Measurements from ENCODE around the gene SRGN. TPM values are rescaled to one million over a fixed set of nuclear protein-coding genes. Genes with fewer than 3 reads are reported as not detected.
"Not testable (repeated sequence)": the region's sequence is repeated elsewhere in the genome, so short reads cannot be mapped to it uniquely, and the experiment has no call there.

Gene SRGN
- total RNA-seq, 2 experiments from 2014 or later = 174 to 192 TPM

DNA sequence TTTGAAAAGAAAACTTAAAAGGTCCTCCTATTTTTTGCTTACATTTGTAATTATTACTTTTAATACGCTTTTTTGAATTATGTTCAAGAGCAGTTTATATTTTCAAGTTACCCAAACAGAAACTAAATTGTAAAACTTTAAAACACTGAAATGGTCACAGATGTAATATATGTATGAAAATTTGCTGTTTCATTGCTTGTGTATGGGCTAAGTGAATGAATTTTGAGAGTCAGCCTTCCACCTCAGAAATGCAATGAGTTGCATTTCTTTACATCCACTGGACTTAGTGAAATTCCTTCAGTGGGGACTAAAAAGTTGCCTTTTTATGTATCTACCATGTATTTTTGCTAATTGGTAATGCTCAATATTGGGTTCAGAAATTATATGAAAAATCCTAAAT, 37.7 kb downstream of the SRGN start:
- Mint-ChIP-seq H3K4me3 (peak overlapping the region; percentile 90), H3K27me3 (no peaks in the 10 kb centered on the region), H3K4me1 (peaks cover 39% of the 10 kb centered on the region), H3K36me3 (ENCODE audit: low read depth) (no peaks in the 10 kb centered on the region), H3K27ac (peak overlapping the region; percentile 95), H3K9me3 (no peaks in the 10 kb centered on the region)
- CTCF ChIA-PET = interaction anchor here (0.9 to 1.7 kb wide), 5 partner anchors 11 to 170 kb away, joined by 3 to 5 read pairs (median 3); no protein-coding TSS in a partner anchor
- no peak for DNase-seq
- POLR2A ChIA-PET = interaction anchor here (0.7 kb wide), 1 partner anchor 270 kb away, joined by 5 read pairs; no protein-coding TSS in a partner anchor

DNA sequence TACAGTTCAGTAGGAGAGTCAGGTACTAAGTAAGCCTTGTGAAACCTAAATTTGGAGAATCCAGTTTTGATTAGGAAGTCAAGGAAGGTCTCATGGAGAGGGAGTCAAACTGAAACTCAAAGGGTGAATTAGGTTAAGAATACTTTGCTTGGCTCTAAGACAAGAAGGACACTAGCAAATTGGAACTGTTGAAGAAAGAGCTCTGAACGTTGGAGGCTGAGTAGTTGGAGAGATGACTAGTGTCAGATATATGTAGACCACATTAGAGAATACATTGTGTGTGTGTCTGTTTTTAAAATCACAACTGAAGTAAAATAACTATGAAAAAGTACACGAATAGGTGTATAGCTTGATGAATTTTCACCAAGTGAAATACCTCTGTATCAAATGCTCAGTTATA, 42.3 kb downstream of the SRGN start:
- ChIA-PET CTCF (interaction anchor here (0.6 kb wide), 1 partner anchor 195 kb away, joined by 3 read pairs; no protein-coding TSS in a partner anchor), POLR2A (no interaction called here)
- Mint-ChIP-seq H3K9me3 (no peaks in the 10 kb centered on the region), H3K27me3 (no peaks in the 10 kb centered on the region), H3K36me3 (ENCODE audit: low read depth) (peaks cover 21% of the 10 kb centered on the region), H3K27ac (no peak overlapping the region), H3K4me3 (no peak overlapping the region), H3K4me1 (peaks cover 35% of the 10 kb centered on the region)
- DNase-seq = no peak

DNA sequence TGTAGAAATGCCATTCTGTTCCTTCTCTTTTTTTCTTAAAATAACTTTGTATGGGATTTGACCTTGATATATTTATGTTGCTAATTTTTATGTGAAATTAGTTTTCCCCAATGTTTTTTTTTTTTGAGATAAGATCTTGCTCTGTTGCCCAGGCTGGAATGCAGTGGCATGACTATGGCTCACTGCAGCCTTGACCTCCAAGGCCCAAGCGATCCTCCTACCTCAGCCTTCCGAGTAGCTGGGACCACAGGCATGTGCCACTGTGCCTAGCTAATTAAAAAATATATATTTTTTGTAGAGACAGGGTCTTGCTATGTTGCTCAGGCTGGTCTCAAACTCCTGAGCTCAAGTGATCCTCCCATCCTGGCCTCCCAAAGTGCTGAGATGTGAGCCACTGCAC, 52.1 kb downstream of the SRGN start:
- Mint-ChIP-seq H3K4me1 (peaks cover 4% of the 10 kb centered on the region), H3K27me3 (no peaks in the 10 kb centered on the region), H3K36me3 (ENCODE audit: low read depth) (peaks cover 22% of the 10 kb centered on the region), H3K27ac (no peak overlapping the region), H3K4me3 (no peak overlapping the region), H3K9me3 (no peaks in the 10 kb centered on the region)
- DNase-seq = no peak
- ChIA-PET POLR2A (no interaction called here), CTCF (interaction anchor here (0.6 to 0.8 kb wide), 2 partner anchors 15 to 248 kb away, joined by 3 read pairs; partner anchors contain the start of gene VPS26A)

DNA sequence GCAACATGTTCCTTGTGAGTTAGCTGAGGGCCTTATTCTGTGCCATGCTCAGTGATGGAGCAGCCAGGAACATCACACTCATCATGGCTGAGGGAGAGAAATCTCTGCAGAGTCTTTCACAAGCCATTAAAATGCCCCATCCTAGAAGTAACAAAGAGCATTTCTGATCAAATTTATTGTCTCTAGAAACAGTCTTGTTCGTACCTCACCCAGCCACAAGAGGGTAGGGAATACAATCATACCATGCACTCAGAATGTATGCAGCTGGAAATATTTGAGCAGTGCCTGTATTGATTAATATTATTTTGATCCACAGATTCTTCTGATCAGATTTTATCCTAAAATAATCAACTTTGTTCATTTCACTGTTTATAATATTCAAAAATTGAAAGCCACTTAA, 53.4 kb downstream of the SRGN start:
- H3K27ac Mint-ChIP-seq = no peak overlapping the region
- no peak overlapping the region for H3K4me3 Mint-ChIP-seq
- H3K27me3 Mint-ChIP-seq = no peaks in the 10 kb centered on the region
- peaks cover 10% of the 10 kb centered on the region for H3K4me1 Mint-ChIP-seq
- no peaks in the 10 kb centered on the region for H3K9me3 Mint-ChIP-seq
- POLR2A ChIA-PET = no interaction called here
- peaks cover 15% of the 10 kb centered on the region for H3K36me3 Mint-ChIP-seq (ENCODE audit: low read depth)
- DNase-seq = no peak
- CTCF ChIA-PET = no interaction called here

DNA sequence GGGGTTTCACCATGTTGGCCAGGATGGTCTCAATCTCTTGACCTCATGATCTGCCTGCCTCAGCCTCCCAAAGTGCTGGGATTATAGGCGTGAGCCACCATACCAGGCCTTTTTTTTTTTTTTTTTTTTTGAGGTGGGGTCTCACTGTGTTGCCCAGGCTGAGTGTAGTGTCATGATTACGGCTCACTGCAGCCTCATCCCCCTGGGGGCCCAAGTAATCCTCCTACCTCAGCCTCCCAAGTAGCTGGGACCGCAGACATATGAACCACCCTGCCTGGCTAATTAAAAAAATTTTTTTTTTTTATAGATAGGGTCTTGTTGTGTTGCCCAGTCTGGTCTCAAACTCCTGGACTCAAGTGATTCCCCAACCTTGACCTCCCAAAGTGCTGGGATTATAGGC, 54.2 kb downstream of the SRGN start:
- DNase-seq, H3K4me3 Mint-ChIP-seq, H3K9me3 Mint-ChIP-seq, H3K27ac Mint-ChIP-seq, H3K27me3 Mint-ChIP-seq, POLR2A ChIA-PET: not testable (repeated sequence)
- Mint-ChIP-seq H3K4me1 (peaks cover 17% of the 10 kb centered on the region), H3K36me3 (ENCODE audit: low read depth) (peaks cover 11% of the 10 kb centered on the region)
- CTCF ChIA-PET = interaction anchor here (0.6 to 1.5 kb wide), 4 partner anchors 9 to 595 kb away, joined by 3 to 4 read pairs (median 3); no protein-coding TSS in a partner anchor

DNA sequence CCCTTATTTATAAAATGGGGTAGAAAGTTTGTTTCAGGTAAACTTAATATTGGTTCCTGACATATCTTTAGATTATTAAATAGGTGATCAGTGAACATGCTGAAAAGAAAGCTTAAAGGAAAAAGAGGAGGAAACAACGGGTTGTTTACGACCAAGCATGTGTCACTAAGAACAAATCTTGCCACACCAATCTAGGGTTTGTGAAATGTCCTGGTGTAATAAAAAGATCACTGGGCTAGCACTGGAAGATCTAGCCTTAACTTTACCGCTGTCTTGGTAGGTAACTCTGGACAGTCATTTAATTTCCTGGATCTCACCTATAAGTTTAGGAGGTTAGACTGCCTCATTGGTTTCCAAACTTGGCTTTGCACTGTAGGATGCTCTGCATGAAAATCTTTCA, 55.1 kb downstream of the SRGN start:
- Mint-ChIP-seq H3K4me1 (peaks cover 20% of the 10 kb centered on the region), H3K27ac (no peak overlapping the region), H3K36me3 (ENCODE audit: low read depth) (peaks cover 4% of the 10 kb centered on the region), H3K9me3 (no peaks in the 10 kb centered on the region), H3K27me3 (no peaks in the 10 kb centered on the region), H3K4me3 (no peak overlapping the region)
- DNase-seq = no peak
- ChIA-PET POLR2A (no interaction called here), CTCF (interaction anchor here (1.3 to 1.5 kb wide), 2 partner anchors 10 to 38 kb away, joined by 3 read pairs; no protein-coding TSS in a partner anchor)

DNA sequence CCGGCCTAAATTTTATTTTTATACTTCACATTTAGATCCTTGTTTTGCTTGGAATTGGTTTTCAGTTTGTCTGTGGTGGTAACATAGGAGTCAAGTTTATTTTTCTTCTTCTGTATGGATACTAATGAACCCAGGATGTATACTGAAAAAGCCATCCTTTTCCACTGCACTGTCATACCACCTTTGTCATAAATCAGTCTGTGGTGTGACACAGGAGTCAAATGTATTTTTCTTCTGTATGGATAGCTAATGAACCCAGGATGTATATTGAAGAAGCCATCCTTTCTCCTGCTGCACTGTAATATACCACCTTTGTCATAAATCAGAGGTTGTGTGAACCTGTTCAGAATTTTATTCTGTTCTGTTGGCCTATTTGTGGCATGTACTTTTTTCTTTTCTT, 57.4 kb downstream of the SRGN start:
- POLR2A ChIA-PET = no interaction called here
- Mint-ChIP-seq H3K36me3 (ENCODE audit: low read depth) (peaks cover 2% of the 10 kb centered on the region), H3K4me1 (peaks cover 23% of the 10 kb centered on the region), H3K27ac (no peak overlapping the region), H3K4me3 (no peak overlapping the region), H3K9me3 (no peaks in the 10 kb centered on the region), H3K27me3 (no peaks in the 10 kb centered on the region)
- CTCF ChIA-PET = no interaction called here
- DNase-seq = no peak

DNA sequence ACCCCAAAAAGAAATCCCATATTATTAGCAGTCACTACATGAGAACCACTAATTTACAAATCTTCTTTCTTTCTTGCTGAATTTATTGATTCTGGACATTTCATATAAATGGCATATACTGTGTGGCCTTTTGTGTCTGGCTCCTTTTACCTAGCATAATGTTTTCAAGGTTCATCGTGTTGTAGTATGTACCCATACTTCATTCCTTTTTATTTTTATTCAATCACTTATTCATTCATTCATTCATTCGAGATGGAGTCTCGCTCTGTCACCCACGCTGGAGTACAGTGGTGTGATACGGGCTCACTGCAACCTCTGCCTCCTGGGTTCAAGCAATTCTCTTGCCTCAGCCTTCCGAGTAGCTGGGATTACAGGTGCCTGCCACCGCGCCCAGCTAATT, 58.0 kb downstream of the SRGN start:
- DNase-seq = no peak
- Mint-ChIP-seq H3K27me3 (no peaks in the 10 kb centered on the region), H3K4me1 (peaks cover 23% of the 10 kb centered on the region), H3K9me3 (no peaks in the 10 kb centered on the region), H3K27ac (no peak overlapping the region), H3K36me3 (ENCODE audit: low read depth) (peaks cover 2% of the 10 kb centered on the region), H3K4me3 (no peak overlapping the region)
- ChIA-PET POLR2A (no interaction called here), CTCF (no interaction called here)

DNA sequence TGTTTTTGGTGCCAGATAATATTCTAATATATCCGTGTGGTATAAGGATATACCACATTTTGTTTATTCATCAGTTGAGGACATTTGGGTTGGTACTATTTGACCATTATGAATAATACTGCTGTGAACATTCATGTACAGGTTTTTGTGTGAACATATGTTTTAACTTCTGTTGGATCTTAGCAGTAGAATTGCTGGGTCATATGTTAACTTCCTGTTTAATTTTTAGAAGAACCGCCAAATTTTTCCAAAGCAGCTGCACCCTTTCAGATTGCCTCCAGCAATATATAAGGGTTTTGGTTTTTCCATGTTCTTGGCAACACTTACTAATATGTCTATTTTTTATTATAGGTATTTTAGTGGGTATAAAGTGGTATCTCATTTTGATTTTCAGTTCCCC, 58.9 kb downstream of the SRGN start:
- Mint-ChIP-seq H3K4me1 (peaks cover 23% of the 10 kb centered on the region), H3K9me3 (no peaks in the 10 kb centered on the region), H3K4me3 (no peak overlapping the region), H3K27me3 (no peaks in the 10 kb centered on the region), H3K36me3 (ENCODE audit: low read depth) (peaks cover 2% of the 10 kb centered on the region), H3K27ac (no peak overlapping the region)
- ChIA-PET CTCF (no interaction called here), POLR2A (interaction anchor here (0.6 kb wide), 1 partner anchor 77 kb away, joined by 3 read pairs; no protein-coding TSS in a partner anchor)
- no peak for DNase-seq

DNA sequence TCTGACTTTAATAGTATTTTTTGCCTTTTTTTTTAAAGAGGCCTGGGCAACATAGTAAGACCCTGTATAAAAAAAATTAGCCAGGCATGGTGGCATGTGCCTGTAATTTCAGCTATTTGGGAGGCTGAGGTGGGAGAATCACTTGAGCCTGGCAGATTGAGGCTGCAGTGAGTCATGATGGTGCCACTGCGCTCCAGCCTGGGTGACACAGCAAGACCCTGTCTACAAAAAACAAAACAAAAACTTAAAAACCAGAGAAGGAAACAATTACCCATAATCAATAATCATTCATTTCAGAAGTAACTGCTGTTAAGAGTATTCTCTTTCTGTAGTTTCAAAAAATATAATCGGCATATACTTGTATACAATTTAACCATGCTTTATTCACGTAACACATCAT, 64.1 kb downstream of the SRGN start:
- no peak overlapping the region for H3K27ac Mint-ChIP-seq
- no peak overlapping the region for H3K4me3 Mint-ChIP-seq
- H3K4me1 Mint-ChIP-seq = peaks cover 10% of the 10 kb centered on the region
- H3K36me3 Mint-ChIP-seq (ENCODE audit: low read depth) = peaks cover 5% of the 10 kb centered on the region
- H3K9me3 Mint-ChIP-seq = no peaks in the 10 kb centered on the region
- ChIA-PET CTCF (interaction anchor here (0.6 to 1.9 kb wide), 4 partner anchors 10 to 169 kb away, joined by 4 to 5 read pairs (median 4); no protein-coding TSS in a partner anchor), POLR2A (interaction anchor here (0.8 kb wide), 1 partner anchor 245 kb away, joined by 4 read pairs; no protein-coding TSS in a partner anchor)
- no peaks in the 10 kb centered on the region for H3K27me3 Mint-ChIP-seq
- DNase-seq = no peak

DNA sequence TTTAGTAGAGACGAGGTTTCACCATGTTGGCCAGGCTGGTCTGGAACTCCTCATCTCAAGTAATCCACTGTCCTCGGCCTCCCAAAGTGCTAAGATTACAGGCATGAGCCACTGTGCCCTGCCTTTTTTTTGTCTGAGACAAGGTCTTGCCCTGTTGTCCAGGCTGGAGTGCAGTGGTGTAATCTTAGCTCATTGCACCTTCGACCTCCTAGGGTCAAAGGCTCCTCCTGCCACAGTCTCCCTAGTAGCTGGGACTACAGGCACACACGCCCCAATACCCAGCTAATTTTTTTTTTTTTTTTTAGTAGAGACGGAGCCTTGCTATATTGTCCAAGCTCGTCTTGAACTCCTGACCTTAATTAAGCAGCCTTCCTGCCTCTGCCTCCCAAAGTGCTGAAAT, 65.3 kb downstream of the SRGN start:
- ChIA-PET POLR2A (no interaction called here), CTCF (interaction anchor here (1.9 kb wide), 1 partner anchor 9 kb away, joined by 5 read pairs; no protein-coding TSS in a partner anchor)
- peaks cover 6% of the 10 kb centered on the region for H3K4me1 Mint-ChIP-seq
- H3K4me3 Mint-ChIP-seq = no peak overlapping the region
- no peak overlapping the region for H3K27ac Mint-ChIP-seq
- no peak for DNase-seq
- peaks cover 9% of the 10 kb centered on the region for H3K36me3 Mint-ChIP-seq (ENCODE audit: low read depth)
- H3K9me3 Mint-ChIP-seq = no peaks in the 10 kb centered on the region
- H3K27me3 Mint-ChIP-seq = no peaks in the 10 kb centered on the region

Other genes with a start within 250 kb of the SRGN start
- gene DDX50, start 186.8 kb upstream of the SRGN start, total RNA-seq = 10 to 100 TPM; 44.6 to 48.6 TPM
- 10 to 100 TPM; 81.6 to 92.4 TPM for gene DDX21, start 131.9 kb upstream of the SRGN start, total RNA-seq
- gene KIFBP, start 99.3 kb upstream of the SRGN start, total RNA-seq = 10 to 100 TPM; 13.8 to 15.1 TPM
- gene VPS26A, start 36.1 kb downstream of the SRGN start, total RNA-seq = 10 to 100 TPM; 38.2 to 40.5 TPM
- gene SUPV3L1, start 92.1 kb downstream of the SRGN start, total RNA-seq = 10 to 100 TPM; 33.2 to 34.5 TPM
- gene HKDC1, start 132.2 kb downstream of the SRGN start, total RNA-seq = 10 to 100 TPM in 1 of 2 experiments, 1 to 10 TPM in 1; 10.0 to 10.9 TPM
- 100 to 1,000 TPM; 126 to 127 TPM for gene HK1, start 190.4 kb downstream of the SRGN start, total RNA-seq